Duodenal mucosa (tissue), 2 donors: ENCODE data around the gene ABCA9.
"Not testable (repeated sequence)": the region's sequence is repeated elsewhere in the genome, so short reads cannot be mapped to it uniquely, and the experiment has no call there.

ENCODE experiments used
- H3K27ac ChIP-seq: one replicate; pipeline ENCODE4 v1.7.0; 2013; ENCODE audit warnings: low read depth, low read length
- H3K27me3 ChIP-seq, 2 donors: one replicate each; pipeline ENCODE4 v1.7.0; 2013; ENCODE audit warnings: low read length in 2 of 2, control low read depth in 1 of 2; ENCODE audit not compliant: insufficient read depth in 2 of 2, control insufficient read depth in 1 of 2
- H3K36me3 ChIP-seq, 2 donors: one replicate each; pipeline ENCODE4 v1.7.0; 2013; ENCODE audit warnings: low read length in 2 of 2, control low read depth in 1 of 2; ENCODE audit not compliant: insufficient read depth in 2 of 2, control insufficient read depth in 1 of 2
- H3K4me1 ChIP-seq, 2 donors: one replicate each; pipeline ENCODE4 v1.7.0; 2013; ENCODE audit warnings: low read length in 2 of 2, control low read depth in 1 of 2; ENCODE audit not compliant: insufficient read depth in 2 of 2, control insufficient read depth in 1 of 2
- H3K4me3 ChIP-seq, 2 donors: one replicate each; pipeline ENCODE4 v1.7.0; 2013; ENCODE audit warnings: low read length in 2 of 2, low read depth in 1 of 2
- H3K9ac ChIP-seq, 2 donors: one replicate each; pipeline ENCODE4 v1.7.0; 2013; ENCODE audit warnings: low read length in 2 of 2, low read depth in 1 of 2
- H3K9me3 ChIP-seq, 2 donors: one replicate each; pipeline ENCODE4 v1.7.0; 2013; ENCODE audit warnings: low read length in 2 of 2, control low read depth in 1 of 2; ENCODE audit not compliant: control insufficient read depth in 1 of 2

ABCA9 gene

DNA sequence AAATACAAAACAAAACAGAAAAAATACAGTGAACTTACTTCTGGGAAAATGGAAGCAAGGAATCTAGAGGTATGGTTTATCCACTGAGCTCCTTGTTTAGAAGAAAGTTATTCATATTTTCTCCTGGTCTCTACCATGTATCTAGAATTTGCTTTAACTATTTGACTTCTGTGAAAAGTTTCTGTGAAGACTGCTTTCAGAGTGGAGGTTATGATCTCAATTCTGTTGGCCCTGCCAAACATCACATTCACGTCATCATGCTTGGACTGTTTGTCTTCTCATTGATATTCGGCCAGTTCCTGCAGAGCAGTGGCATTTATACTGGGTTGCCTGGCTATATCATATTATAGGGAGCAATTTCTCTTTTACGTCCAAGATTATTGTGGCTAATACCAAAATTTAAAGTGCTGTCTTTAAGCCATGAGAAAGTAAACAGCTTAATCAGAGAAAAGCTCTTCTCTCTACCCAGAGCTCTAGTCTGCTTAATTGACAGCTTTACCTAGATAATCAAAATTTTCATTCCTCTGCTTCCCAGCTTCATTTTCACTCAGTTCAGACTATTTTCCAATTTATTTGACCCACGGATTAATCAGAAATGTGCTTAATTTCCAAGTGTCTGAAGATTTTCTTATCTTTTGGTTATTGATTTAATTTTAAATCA is 105.4 kb downstream of the ABCA9 start, which contains the start of gene ABCA8:
ABCA8 (minus strand) TSS at position 212 of the 661 bp plus-strand sequence. CDS start 13,358 bp downstream, outside the sequence.
- Histone ChIP-seq H3K4me1 (no peaks in the 10 kb centered on the region), H3K9ac (no peak within 1 kb of the TSS), H3K27me3 (no peaks in the 10 kb centered on the region), H3K27ac (no peak within 1 kb of the TSS), H3K36me3 (no peaks in the 10 kb centered on the region), H3K9me3 (no peaks in the 10 kb centered on the region), H3K4me3 (peak within 1 kb of the TSS in 1 of 2 donors; percentile 1)

DNA sequence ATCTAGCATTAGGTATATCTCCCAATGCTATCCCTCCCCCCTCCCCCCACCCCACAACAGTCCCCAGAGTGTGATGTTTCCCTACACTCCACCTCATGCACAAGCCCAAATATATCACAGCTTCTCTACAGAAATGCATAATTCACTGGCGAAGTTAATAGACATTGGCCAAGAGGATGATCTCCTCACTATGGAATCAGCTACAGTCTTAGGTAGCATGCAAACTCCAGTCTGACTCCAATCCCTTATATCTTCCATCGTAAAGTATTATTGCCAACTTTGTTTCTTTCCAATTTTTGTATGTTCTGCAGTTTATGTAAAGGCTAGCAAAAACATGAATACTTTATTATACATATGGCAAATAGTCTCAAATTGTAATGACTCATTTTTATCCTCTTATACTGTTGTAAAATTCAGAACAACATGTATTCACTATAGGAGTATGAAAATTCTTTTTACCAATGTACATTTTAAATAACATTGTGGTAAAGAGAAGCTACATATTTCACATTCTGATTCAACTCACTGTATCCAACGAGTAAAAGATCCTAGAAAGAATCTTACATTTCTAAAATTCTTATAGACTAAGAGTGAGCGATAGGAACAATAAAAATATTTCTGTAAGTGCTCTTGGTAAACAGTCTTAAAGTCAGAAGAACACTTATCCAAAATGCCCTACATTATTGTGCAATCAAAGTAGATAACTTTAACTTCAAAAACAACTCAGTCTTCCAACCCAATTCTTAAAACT is 106.4 kb downstream of the ABCA9 start:
- H3K9ac ChIP-seq: no peak overlapping the region
- no peaks in the 10 kb centered on the region for H3K4me1 ChIP-seq
- H3K27ac ChIP-seq: no peak overlapping the region
- no peaks in the 10 kb centered on the region for H3K9me3 ChIP-seq
- H3K36me3 ChIP-seq: no peaks in the 10 kb centered on the region
- no peaks in the 10 kb centered on the region for H3K27me3 ChIP-seq
- H3K4me3 ChIP-seq: peak overlapping the region in 1 of 2 donors; percentile 1

DNA sequence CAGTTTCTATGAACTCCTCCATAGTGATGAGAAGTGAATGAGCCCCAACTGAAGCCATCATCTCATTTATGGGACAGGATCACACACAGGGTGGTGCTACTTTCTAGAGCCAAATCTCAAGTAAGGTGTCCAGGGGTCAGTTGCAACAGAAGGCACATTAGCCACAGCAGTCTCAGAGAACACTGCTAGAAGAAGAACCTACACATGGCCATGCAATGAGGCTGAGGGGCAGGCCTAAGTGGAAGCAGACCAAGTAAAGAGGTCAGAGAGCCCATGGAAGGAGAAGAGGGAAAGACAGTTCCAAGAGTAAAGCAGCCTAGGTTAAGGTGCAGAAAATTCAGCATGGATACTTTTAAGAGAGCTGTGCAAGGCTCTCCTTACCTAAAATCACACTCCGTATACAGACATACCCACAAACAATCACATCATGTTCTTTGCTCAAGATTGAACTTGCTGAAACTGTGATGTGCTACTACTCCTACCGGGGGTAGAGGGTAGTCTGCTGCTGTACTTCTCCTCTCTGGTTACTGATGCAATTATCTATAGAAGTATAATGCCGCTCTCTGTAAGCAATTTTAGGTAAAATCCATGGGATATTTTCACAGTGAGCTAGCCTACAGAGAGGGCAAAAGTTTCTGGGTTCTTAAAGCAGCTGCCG is 107.3 kb downstream of the ABCA9 start:
- H3K4me3 ChIP-seq: peak overlapping the region in 1 of 2 donors; percentile 36

DNA sequence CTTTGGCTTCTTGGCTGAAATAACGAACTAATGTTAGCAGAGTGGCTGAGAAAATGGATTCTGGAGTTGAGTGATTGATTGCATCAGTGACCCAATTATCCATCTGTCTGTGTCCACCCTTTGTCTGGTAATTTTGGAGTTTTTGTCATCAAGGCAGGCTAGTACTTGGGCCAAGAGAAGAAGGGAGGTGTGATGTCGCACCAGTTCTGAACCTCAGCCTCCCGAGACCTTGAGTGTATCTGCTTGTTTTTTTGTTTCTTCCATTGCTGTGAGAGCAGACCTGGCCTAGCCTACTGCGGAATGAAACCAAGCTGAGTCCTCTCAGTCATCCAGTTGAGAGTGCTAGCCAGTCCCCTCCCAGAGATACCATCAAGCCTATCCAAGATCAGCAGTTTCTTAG is 110.0 kb downstream of the ABCA9 start:
- H3K27ac ChIP-seq: no peak overlapping the region
- no peaks in the 10 kb centered on the region for H3K9me3 ChIP-seq
- no peaks in the 10 kb centered on the region for H3K27me3 ChIP-seq
- H3K4me3 ChIP-seq: no peak overlapping the region
- no peak overlapping the region for H3K9ac ChIP-seq
- no peaks in the 10 kb centered on the region for H3K36me3 ChIP-seq
- no peaks in the 10 kb centered on the region for H3K4me1 ChIP-seq

More for the DNA sequence above, 107.3 kb downstream of the ABCA9 start:
- Histone ChIP-seq H3K27ac (no peak overlapping the region), H3K9ac (no peak overlapping the region), H3K27me3 (no peaks in the 10 kb centered on the region), H3K36me3 (no peaks in the 10 kb centered on the region), H3K4me1 (no peaks in the 10 kb centered on the region), H3K9me3 (no peaks in the 10 kb centered on the region)

DNA sequence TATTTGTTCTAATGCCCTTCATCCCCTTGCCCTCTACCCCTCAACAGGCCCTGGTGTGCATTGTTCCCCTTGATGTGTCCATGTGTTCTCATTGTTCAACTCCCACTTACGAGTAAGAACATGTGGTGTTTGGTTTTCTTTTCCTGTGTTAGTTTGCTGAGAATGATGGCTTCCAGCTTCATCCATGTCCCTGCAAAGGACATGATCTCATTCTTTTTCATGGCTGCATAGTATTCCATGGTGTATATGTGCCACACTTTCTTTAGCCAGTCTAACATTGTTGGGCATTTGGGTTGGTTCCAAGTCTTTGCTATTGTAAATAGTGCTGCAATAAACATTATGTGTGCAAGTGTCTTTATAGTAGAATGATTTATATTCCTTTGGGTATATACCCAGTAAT is 112.9 kb downstream of the ABCA9 start:
- not testable (repeated sequence) for H3K27ac ChIP-seq, H3K4me1 ChIP-seq, H3K27me3 ChIP-seq, H3K4me3 ChIP-seq, H3K9ac ChIP-seq, H3K9me3 ChIP-seq, H3K36me3 ChIP-seq

DNA sequence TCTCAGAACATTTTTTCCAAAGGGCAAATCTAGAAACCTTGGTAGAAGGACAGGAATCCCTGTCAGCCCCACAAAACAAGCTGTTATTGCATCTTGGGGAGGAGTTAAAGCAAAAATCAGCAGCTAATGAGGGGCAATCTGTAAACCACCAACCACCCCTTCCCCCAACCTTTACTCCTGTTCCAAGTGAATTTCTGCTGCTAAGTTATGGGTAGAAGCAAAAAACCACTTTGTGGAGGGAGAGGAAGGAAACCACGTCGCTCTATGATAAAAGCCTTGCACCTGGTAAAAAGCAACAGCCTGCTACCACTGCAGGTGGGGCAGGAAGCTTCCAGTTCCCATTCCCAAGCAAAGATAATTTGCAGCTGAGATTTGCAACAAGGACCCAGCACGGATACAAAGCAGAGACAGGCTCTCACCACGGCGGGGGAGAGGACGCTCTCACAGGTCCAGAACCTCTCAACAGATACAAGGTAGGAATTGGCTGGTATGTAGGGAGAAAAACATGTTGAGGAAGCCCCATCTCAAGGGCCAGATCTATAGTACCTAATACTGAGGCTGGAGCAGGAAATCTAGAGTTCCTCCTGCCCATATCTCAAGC is 116.2 kb downstream of the ABCA9 start:
- Histone ChIP-seq H3K27ac (no peak overlapping the region), H3K36me3 (no peaks in the 10 kb centered on the region), H3K9me3 (no peaks in the 10 kb centered on the region), H3K4me3 (no peak overlapping the region), H3K9ac (no peak overlapping the region), H3K4me1 (no peaks in the 10 kb centered on the region), H3K27me3 (no peaks in the 10 kb centered on the region)

DNA sequence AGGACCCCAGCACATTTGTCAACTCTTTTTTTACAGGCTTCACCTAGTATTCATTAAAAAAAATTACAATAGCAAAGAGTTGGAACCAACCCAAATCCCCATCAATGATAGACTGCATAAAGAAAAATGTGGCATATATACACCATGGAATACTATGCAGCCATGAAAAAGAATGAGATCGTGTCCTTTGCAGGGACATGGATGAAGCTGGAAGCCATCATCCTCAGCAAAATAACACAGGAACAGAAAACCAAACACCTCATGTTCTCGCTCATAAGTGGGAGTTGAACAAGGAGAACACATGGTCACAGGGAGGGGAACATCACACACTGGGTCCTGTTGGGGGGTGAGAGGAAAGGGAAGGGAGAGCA is 116.9 kb downstream of the ABCA9 start:
- H3K4me3 ChIP-seq, H3K9ac ChIP-seq, H3K36me3 ChIP-seq, H3K27ac ChIP-seq, H3K4me1 ChIP-seq, H3K9me3 ChIP-seq, H3K27me3 ChIP-seq: not testable (repeated sequence)

DNA sequence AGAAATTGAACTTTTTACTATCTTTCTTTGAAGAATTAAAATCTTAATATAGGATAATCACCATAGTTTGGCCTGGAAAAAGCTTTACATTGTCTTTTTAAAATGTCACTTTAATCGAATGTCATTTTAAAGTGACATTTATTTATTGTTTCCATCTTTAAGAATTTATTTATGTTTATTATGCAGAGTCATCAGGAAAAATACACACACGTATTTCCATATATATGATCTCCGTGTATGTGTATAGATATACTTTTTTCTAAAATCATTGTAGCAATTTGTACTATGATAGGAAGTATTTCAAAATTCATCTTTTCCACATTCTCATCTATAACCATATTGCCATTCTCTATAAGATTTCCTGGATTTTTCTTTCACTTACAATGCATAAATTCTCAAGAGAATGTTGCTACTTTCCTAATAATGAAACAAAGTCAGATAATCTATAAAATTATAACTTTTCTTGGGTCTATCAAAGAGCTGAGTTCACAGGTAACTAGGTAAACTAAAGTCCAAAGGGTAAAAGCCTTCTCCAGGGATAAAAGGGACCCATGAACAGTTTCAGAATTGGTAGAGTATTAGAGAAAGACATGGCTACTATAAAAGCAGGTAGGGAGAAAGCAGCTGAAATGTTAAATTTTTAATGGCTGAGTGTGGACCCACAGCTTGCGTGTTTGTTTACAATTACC is 117.5 kb downstream of the ABCA9 start:
- no peak overlapping the region for H3K4me3 ChIP-seq
- H3K9me3 ChIP-seq: no peaks in the 10 kb centered on the region
- no peaks in the 10 kb centered on the region for H3K27me3 ChIP-seq
- peaks cover 0 to under 1% of the 10 kb centered on the region in 2 donors for H3K4me1 ChIP-seq
- no peak overlapping the region for H3K9ac ChIP-seq
- H3K27ac ChIP-seq: no peak overlapping the region
- no peaks in the 10 kb centered on the region for H3K36me3 ChIP-seq

DNA sequence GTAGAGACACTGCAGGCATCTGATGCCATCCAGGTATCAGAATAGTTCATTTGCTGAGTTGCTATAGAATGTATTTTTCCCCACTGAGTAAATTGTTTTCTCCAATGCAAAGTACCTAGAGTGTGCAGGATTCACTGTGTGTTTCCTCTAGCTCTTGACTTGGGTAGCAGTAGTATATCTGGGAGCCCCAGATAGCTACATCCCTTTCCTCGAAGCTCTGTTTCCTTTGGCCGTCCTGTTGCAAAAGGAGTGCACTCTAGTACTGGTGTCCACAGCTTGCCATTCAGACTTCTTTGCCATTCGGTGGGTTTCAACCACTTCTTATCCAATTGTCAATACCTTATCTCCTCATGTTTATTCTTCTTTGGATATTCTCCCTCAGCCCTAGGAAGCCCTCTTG is 118.3 kb downstream of the ABCA9 start:
- Histone ChIP-seq H3K4me3 (no peak overlapping the region), H3K36me3 (no peaks in the 10 kb centered on the region), H3K27ac (no peak overlapping the region), H3K9ac (no peak overlapping the region), H3K9me3 (no peaks in the 10 kb centered on the region), H3K4me1 (peaks cover 0 to 5% of the 10 kb centered on the region in 2 donors), H3K27me3 (no peaks in the 10 kb centered on the region)
